ENCODE results near the gene PHYKPL. TPM values are rescaled to one million over a fixed set of nuclear protein-coding genes. Genes with fewer than 3 reads are reported as not detected.

Gene PHYKPL
- total and polyA plus RNA-seq, 2 of the 4 experiments (the other 2 are of a cell fraction) = 10.0 to 24.5 TPM

- dilution Hi-C loops (cut with HindIII; ENCODE audit: low sequenced_read_pairs, unreplicated experiment) (no loop called here), in situ Hi-C loops (cut with MboI; ENCODE audit: low sequenced_read_pairs) (no loop called here), intact Hi-C loops (cut with micrococcal nuclease) (no loop called here)
- H2AFZ ChIP-seq (replicated peaks; ENCODE audit: low read length, poor library complexity) = no peak overlapping the region
- H3K4me2 ChIP-seq (ENCODE audit: low read depth, low read length) = no peak overlapping the region
- WGBS, 2 experiments (ENCODE audit: extremely low coverage in 2 of 2, insufficient read length in 1 of 2) = no CpG with 5 or more reads among the region's 8 CpGs
- ATAC-seq (ENCODE audit: low read depth) (no peak), DNase-seq (no peak)
- no peak overlapping the region for H3K14ac ChIP-seq (replicated peaks; ENCODE audit: low read depth, low read length)
- no peak for TF ChIP-seq USF2 (IDR thresholded peaks at IDR 0.05; ENCODE audit: low read depth, low read length)
- no peak for TF ChIP-seq CHD1 (IDR thresholded peaks at IDR 0.05; ENCODE audit: low read depth, low read length)
- no peak for TF ChIP-seq ELK1 (IDR thresholded peaks at IDR 0.05; ENCODE audit: borderline replicate concordance, low read depth, low read length)
- TF ChIP-seq CEBPB (IDR thresholded peaks at IDR 0.05; ENCODE audit: low read depth, low read length) = no peak
- TF ChIP-seq MXI1 (IDR thresholded peaks at IDR 0.05; ENCODE audit: borderline replicate concordance, low read depth, low read length) = no peak
- TF ChIP-seq CTCF (conservative IDR thresholded peaks at IDR 0.05; ENCODE audit: low read depth, low read length) = no peak
- no peak for TF ChIP-seq RAD21 (IDR thresholded peaks at IDR 0.05; ENCODE audit: low read length)
- no peak for TF ChIP-seq NFE2L2 (IDR thresholded peaks at IDR 0.05; ENCODE audit: low read depth, low read length)
- no peak for TF ChIP-seq FOS (IDR thresholded peaks at IDR 0.05; ENCODE audit: low read depth, low read length)
- no peak for TF ChIP-seq RFX5 (IDR thresholded peaks at IDR 0.05; ENCODE audit: low read depth, low read length)
- no peak for TF ChIP-seq POLR2A (IDR thresholded peaks at IDR 0.05; ENCODE audit: low read depth, low read length)
- TF ChIP-seq RCOR1 (IDR thresholded peaks at IDR 0.05; ENCODE audit: insufficient replicate concordance, low read length) = no peak
- H3K18ac ChIP-seq (ENCODE audit: low read depth, low read length) = no peak overlapping the region
- no peaks in the 10 kb centered on the region for H4K20me1 ChIP-seq (ENCODE audit: insufficient read depth, low read length)
- BruUV-seq (replicated peaks) = no TSS peak
- H4K91ac ChIP-seq (ENCODE audit: insufficient read depth, low read depth, low read length) = no peak overlapping the region
- no peak overlapping the region for H3K4ac ChIP-seq (ENCODE audit: low read depth, low read length)
- no peaks in the 10 kb centered on the region for H3K9me1 ChIP-seq (ENCODE audit: insufficient read depth, low read length)
- CTCF ChIA-PET = no interaction called here
- H3K79me1 ChIP-seq (ENCODE audit: low read depth in 1 of 2, low read length in 2 of 2) = no peaks in the 10 kb centered on the region
- no peak overlapping the region for H2AK9ac ChIP-seq (replicated peaks; ENCODE audit: low read depth, low read length, poor library complexity)
- no peaks in the 10 kb centered on the region for H3K4me1 ChIP-seq (ENCODE audit: control insufficient read depth, insufficient read depth, low read length)
- no peak overlapping the region for H2BK5ac ChIP-seq (ENCODE audit: low read depth, low read length, poor library complexity, severe bottlenecking)
- no peak overlapping the region for H3K9ac ChIP-seq (ENCODE audit: low read depth, low read length)
- no peak overlapping the region for H3K4me3 ChIP-seq (ENCODE audit: insufficient read depth, low read depth, low read length)
- POLR2A ChIA-PET (ENCODE audit: unreplicated experiment) = no interaction called here
- H4K8ac ChIP-seq (ENCODE audit: low read depth in 2 of 2, low read length in 2 of 2) = no peak overlapping the region
- no peak overlapping the region for H2AK5ac ChIP-seq (ENCODE audit: low read depth, low read length)
- no peak overlapping the region for H2BK15ac ChIP-seq (ENCODE audit: low read depth, low read length)
- no peak overlapping the region for H4K5ac ChIP-seq (ENCODE audit: low read depth, low read length)
- peaks cover 2% of the 10 kb centered on the region; the same call in 1 of the 2 replicates for H3K27me3 ChIP-seq (ENCODE audit: control insufficient read depth, insufficient read depth, low read length)
- no peak overlapping the region for H2BK120ac ChIP-seq (ENCODE audit: low read depth, low read length)
- H3K27ac ChIP-seq (ENCODE audit: insufficient read depth, low read length) = no peak overlapping the region
- H3K23ac ChIP-seq (ENCODE audit: low read depth, low read length) = no peak overlapping the region
- H3K9me3 ChIP-seq (ENCODE audit: control insufficient read depth, insufficient read depth, low read length) = peaks cover 3% of the 10 kb centered on the region; the same call in 1 of the 2 replicates
- H2BK20ac ChIP-seq (ENCODE audit: low read depth, low read length) = no peak overlapping the region
- H3K56ac ChIP-seq (ENCODE audit: extremely low read depth, insufficient read depth, low read length) = no peak overlapping the region
- no peaks in the 10 kb centered on the region for H3K36me3 ChIP-seq (ENCODE audit: control insufficient read depth, insufficient read depth, low read length)
Measured at GRCh38 chr5:178177569-178177968, 55.0 kb downstream of the PHYKPL start.

All from IMR-90 (cell line).